Smooth muscle cell of the brain vasculature (primary cell): Measurements from ENCODE around the gene C5.
"Not testable (repeated sequence)": the region's sequence is repeated elsewhere in the genome, so short reads cannot be mapped to it uniquely, and the experiment has no call there.

Source experiments
- DNase-seq: peaks from one replicate; pipeline ENCODE4 v3.0.0-alpha.2; 2012; ENCODE audit warnings: low read depth, low spot score

C5 gene

DNA sequence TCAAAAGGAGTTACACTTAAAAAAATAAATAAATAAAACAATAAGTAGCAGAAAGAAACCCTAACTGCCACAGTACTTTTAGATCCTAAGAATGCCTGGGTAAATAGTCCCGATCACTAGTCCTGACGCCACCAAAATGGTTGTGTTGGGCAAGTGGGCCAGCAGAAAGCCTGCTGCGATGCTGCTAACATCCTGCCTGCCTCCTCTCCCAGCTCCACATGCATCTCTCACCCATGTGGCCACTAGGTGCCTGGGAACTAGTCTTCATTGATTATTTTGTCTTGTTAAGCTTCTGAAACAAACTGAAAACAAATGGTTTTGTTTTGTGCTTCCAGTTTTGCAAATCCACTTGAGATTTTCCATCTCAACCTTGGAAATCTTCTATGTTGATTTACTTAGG is 69.1 kb downstream of the C5 start:
- DNase-seq, result no peak

DNA sequence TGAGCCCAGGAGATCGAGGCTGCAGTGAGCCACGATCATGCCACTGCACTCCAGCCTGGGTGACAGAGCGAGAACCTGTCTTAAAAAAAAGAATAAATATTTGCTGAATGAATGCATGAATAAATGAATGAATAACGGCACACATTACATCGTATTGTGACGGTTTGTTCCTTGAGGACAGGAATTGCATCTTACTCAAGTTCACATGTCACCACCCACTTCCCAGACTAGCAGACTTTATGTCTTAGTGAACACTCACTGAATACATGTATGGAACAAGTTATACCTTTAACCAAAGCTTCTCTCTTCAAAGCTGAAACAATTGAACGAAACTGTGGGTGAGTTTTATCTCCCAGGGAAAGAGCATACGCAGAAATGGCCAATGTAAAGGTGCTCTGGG is 70.3 kb downstream of the C5 start:
- no peak for DNase-seq

DNA sequence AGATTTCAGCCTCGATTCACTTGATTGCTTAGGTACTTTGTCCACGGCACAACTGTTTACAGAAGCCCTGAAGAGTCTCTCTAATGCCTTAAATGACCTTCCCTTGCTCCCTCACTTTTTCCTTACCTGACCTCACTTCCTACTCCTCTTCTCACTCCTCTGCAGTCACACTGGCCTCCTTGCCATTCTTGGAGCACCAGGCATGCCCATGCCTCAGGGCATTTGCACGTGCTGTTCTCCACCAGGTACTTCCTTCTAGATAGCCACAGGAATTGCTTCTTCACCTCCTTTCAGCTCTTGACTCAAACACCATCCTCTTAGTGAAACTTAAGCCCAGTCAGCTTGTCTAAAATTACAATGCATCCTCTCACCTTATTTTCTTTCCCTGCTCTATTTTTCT is 71.1 kb downstream of the C5 start:
- no peak for DNase-seq

DNA sequence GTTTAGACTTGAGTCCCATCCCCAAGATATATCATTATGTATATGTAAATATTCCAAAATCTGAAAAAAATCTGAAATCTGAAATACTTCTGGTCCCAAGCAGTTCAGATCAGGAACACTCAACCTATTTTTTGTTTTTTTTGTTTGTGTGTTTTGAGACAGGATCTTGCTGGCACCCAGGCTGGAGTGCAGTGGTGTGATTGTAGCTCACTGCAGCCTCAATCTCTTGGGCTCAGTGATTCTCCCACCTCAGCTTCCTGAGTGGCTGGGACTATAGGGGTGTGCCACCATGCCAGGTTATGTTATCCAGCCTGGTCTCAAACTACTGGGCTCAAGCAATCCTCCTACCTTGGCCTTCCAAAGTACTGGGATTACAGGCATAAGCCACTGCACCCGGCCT is 72.8 kb downstream of the C5 start:
- DNase-seq, result no peak

DNA sequence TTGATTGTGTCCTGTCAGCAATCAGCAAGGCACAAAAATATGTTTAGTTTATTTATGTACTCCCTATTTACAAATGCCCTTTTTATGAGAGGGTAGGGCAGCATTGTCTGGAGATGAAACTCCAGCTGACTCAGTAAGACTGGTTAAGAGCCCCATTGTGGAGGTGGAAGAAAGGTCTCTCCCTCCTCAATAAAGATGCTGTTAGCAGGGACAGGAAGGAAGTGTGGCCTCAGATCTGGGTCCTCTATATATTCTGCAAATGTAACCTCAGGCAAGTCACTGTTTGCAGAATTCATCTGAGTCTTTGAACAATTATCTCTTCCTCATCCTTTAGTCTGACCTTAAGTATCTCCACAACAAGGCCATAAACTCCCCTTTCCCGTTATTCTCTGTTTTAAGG is 75.2 kb downstream of the C5 start:
- DNase-seq, result no peak

DNA sequence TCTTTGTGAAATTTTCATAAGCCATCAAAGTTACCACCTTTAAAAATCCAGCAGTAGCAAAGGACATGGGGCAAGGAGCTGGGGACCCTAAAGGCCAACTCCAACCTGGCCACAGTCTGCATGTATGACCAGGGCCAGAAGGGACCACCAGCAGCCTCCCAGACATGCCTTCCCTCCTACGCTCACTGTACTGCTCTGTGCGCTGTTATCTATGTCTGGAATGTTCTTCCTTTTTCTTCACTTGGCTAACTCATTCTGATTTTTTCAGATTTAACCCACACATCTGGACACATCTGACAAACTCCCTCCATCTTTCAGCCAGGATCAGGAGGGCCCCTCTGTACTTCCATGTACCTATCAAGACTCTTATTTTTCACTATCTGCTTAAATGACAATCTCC is 75.9 kb downstream of the C5 start:
- DNase-seq, result no peak

DNA sequence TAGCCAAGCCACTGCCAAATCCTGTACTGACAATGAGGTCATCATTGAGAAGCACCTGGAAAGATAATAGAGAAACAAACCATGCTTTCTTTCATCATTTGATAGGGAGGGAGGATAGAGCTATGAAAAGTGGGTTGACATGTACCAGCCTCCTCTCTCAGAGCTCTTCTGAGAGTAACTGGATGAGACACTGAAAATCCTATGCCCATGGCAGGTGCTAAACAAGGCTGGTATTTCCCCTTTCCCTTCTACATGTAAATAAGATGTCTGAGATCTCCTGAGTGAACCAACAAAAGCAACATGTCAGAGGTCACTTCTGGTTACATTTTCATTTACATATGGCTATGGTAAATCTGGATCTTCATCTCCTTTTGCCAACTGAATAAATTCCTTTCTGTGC is 78.1 kb downstream of the C5 start:
- DNase-seq, result no peak

DNA sequence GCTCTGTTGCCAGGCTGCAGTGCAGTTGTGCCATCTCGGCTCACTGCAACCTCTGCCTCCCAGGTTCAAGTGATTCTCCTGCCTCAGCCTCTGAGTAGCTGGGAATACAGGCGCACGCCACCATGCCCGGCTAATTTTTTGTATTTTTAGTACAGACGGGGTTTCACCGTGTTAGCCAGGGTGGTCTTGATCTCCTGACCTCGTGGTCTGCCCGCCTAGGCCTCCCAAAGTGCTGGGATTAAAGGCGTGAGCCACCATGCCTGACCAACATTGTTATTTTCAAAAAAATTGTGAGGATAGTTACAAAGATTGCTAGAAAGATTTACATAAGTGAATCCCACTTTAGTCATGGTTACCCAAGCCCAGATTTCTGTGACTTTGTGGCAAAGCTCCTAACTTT is 78.6 kb downstream of the C5 start:
- not testable (repeated sequence) for DNase-seq

DNA sequence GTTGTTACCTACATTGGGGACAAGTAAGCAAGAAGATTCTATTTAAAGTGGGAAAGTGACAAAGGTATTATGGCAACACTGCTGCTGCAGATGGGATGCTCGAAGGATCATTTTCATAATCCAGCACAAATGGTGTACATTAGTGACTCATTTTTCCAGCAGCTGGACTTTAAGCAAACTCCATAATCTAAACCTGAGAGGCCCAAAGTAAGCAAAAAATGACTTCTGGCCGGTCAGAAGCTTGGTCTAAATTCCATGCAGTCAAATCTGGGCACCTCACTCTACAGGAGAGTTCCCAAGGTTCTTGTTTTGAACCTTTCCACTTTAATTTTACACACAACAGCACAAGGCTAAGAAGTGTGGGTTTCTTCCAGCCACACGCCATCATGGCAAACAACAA is 79.8 kb downstream of the C5 start:
- DNase-seq, result no peak

DNA sequence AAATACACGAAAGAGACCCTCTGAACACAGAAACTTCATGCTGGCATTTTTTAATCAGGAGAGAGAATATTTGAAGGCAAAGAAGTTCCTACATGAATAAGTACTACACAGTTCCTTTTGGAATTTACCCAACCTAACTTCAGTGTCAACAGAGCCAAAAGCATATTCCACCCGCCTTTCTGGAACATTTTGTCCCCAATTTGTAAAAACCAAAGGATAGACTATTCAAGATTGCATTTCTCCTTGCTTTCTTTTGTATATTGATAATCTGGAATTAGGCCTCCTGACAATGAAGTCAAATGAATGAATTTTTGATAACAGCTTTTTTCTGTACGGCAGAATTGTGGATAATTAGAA is 84.1 kb downstream of the C5 start:
- no peak for DNase-seq

DNA sequence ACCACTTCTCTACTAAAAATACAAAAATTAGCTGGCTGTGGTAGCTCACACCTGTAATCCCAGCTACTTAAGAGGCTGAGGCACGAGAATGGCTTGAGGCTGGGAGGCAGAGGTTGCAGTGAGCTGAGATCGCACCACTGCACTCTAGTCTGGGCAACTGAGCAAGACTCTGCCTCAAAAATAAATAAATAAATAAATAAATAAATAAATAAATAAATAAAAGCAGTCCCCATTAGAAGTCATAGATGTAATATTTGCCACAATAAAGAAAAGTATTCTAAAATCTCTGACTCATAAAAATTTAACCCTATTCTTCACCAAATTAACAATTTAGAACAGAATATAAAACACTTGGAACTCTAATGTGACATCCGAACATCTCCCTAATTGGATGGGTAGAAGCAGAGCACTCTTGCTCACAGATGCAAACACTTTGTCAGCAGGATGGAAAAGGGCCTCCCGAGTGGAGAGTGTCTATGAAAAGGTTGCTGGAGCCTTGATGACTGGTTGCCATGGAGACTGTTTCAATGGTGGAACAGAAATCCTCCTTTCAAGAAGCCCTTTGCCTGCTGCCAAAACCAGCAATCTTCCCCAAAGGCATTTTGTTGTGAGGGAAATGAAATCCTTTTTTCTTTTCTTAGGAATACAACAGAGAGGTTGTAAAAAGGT is 84.6 kb downstream of the C5 start:
- no peak for DNase-seq

DNA sequence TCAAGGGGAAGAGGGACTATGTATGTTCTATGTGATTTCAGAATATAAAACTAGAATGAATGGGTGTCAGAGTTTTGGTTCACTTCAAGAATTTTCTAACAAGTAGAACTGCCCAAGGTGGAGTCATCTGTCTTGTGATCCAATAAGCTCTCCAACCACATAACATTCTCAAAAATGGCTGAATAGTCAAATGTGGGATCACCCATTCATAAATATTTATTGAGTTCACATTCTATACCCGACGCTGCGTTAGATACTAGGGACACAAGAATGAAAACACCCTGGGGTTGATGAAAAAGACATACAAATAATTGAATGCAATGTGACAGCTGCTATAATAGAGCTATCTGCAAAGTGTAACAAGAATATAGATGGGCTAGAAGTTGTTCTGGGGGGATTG is 88.1 kb downstream of the C5 start:
- no peak for DNase-seq

DNA sequence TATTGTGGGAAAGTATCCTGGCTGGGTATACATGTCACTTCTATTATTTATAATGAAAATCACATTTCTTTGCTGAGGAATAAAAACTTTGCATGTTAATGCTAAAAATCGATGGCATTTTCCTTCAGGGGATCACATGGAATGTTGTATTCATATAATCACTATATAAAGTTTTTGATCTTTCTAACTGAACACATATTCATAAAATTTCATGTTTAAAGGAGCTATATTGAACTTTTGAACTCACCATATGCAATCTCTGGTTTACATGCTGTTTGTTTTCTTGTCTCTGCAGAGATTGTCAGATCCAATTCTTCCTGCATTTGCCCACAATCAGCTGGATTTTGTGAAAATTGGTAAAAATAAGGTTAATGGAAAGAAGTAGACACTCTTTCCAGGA is 90.1 kb downstream of the C5 start:
- no peak for DNase-seq

DNA sequence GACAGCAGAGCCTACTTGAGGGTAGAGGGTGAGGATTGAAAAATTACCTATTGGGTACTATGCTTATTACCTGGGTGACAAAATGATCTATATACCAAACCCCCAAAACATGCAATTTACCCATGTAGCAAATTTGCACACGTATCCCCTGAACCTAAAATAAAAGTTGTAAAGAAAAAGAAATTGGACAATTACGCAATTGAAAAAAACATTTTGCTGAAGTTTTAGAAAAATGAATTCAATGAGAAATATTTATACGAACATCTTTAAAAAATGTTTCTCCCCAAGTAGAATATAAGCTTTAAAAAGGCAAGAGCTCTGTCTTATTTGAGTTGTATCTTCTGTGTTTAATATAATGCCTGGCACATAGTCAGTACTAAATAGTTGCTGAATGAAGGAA is 93.2 kb downstream of the C5 start:
- DNase-seq, result no peak

DNA sequence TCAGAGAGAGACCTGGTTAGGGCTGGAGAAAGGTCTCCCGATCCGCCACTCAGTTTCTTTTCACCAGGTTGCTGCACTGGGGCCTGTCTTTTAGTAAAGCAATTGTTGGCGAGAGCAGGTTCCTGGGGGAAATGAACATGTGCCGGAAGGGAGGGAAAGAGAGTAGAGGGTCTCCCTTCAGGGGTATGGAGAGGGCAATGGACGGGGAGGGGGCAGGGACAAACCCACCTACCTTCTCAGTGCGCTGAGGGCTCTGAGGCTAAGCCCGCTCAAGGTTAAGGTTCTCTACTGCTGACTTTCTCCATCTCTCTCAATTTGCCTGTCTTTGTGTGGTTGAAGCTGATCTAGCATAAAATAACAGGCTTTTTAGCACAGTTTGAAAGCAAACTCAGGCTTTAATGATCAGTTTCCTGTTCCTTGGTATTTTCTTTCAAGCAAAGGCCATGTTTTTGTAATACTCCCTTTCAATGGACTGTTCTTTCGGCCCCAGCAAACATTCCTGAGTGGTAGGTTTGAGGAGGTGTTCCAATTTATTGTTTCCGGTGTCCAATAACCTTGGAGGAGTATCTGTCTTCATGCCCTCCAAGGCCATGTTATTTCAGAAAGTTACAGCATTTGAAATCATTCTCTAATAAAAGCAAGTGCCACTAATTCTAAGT is 98.0 kb downstream of the C5 start:
- no peak for DNase-seq

DNA sequence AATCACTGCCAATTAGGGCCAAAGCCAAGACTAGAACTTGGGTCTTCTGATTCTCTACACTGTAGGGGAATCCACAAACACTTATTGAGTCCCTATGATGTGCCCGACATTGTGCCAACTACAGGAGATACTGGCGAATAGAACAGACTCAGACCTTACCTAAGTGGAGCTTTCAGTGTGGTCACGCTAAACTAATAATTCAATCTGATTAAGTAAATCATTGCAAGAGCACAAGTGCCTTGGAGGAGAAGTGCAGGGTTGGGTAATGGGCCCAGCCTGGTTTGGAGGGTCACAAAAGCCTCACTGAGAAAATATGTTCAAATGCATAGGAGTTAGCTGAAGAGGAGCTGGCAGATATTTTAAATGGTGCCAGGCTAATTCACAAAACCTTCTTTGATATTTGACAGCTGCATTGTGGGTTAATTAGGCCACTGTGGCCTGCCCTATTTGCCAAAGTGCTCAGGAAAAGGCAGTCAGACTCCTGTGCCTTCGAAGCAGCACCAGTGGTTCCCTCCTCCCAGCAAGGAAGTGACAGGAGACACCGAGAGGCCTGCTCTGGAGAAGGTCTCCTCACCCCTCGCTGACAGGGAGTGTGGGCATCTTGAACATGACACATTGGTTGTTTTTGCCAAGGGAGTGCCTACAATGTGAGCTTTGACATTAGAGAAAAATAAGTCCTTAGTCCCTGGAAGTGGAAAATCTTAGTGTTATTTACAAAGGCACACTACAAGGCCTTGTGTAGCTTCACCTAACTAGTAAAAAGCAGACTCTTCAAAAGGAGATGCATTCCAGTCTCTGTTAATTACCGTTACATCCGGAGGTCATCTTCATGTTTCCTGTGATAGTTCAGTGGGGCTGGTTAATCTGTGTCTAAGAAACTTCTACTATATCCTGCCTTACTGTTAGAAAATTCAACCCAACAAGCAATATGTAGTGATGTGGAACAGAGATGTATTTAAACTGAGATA is 99.4 kb downstream of the C5 start:
- no peak for DNase-seq

DNA sequence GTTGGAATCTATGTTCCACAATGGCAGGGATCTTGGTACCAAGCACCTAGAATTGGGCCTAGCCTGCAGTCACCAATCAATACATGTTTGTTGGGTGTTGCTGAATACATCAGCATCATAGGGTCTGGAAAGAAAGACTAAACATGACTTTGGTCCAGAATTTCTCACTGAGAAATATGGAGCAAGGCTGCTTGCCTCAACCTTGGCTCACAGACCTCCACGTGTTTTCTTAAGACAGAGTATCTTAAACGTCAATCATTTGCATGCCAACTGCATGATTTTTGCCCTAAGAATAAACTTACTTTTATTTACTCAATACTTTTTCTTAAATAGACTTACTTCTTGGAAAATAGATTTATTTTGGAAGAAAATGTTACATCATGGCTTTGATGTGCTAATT is 100.8 kb downstream of the C5 start:
- DNase-seq, result no peak

DNA sequence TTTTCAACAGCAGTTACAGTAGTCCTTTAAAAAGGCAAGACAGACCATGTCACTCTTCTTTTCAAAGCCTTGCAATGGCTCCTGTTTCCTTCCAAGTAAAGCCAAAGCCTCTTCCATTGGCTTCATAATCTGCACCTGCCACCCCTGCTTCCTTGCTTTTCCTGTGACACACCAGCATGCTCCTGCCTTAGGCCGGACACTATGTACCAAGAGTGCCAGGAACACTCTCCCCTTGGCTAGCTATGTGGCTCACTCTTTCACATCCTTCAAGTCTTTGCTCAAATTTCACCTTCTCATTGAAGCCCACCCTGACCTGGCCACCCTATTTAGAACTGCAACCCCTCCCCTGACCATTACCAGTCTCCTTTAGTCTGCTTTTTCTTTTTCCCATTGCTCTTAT is 101.3 kb downstream of the C5 start:
- DNase-seq, result no peak

DNA sequence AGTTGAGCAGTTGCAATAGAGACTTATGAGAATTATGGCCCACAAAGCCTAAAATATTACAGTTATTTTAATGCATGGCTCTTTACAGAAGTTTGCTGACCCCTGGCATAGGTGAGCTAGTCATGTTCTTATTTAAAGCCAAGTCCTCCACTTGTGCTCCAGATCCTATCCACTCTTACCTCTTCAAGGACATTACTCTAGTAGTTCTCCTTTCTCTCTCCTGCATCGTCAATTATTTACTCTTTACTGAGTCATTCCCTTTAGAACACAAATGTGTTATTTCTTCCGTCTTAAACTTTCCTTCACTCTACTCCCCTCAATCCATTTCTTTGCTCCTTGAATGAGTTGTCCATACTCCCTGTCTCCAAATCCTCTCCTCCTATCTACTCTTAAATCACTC is 102.9 kb downstream of the C5 start:
- DNase-seq, result no peak

DNA sequence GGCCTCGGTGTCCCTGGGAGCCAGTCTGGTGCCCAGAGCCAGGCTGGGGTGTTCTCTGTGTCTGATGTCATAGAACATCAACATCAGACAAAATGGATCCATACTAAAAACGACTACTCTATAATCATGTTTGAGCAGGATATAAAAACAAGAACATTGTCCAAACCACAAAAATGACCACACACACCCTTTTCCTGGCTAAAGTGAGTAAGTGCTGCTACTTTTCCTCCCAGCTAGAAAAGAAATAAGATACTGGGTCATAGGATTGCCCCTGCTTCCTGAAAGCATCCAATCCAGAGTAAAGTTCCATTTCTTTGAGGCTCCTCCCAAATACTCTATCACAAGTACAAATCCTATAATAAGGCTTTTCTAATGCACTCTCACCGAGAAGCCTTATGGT is 103.8 kb downstream of the C5 start:
- no peak for DNase-seq

DNA sequence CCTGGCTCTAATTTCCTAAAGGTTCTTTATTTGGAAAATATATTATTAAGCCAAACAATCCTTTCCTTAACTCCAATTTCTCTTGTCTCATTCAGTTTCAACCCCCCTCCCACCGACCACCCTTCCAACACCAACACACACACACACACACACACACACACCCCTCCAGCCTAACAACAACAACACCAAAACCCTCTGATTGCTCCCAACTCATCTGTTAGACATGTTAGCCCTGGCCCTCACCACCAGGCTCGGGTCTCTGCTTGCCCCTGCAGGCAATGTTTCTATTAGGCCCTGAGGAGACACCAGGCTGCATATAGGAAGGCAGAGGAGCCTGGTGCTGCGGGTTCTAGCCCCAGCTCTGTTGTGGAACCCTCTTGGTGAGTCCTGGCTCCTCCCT is 105.1 kb downstream of the C5 start:
- DNase-seq, result no peak

DNA sequence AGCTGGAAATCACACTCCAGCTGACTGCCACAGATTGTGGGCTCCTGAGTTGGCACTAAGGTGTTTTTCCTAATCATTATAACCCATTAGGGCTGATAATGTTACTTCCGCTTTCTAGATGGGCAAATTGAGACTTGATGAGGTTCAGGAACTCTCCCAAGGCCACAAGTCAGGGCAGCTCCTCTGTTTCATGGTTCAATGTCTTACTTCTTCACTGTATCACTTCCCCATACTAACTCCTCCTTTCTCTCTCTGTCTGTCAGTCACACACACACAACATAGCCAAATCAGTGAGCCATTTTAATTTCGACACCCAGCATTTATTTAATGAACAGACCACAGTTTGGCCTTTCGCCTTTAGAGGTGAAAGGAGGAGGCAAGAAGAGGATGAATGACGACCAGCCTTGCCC is 105.6 kb downstream of the C5 start:
- DNase-seq, result no peak
